Fibroblast of lung (primary cell): ENCODE data around the gene MUS81. TPM values are rescaled to one million over a fixed set of nuclear protein-coding genes. Genes with fewer than 3 reads are reported as not detected.

ENCODE experiments used
- DNase-seq, 2 donors: peaks; one replicate each; pipeline versions ENCODE4 v3.0.0 to v3.0.0-alpha.2; 2010; ENCODE audit warnings: low read depth in 2 of 2
- H2AFZ ChIP-seq: 2 replicates; pipeline ENCODE4 v1.5.1; 2012; ENCODE audit warnings: low read length, control low read depth, inconsistent platforms
- H3K27ac ChIP-seq: 2 replicates; pipeline ENCODE4 v1.5.1; 2011; ENCODE audit warnings: low read length, control low read depth; ENCODE audit not compliant: insufficient read depth
- H3K27me3 ChIP-seq: 2 replicates; pipeline ENCODE4 v1.5.1; 2011; ENCODE audit warnings: mild to moderate bottlenecking, low read length; ENCODE audit not compliant: control insufficient read depth, insufficient read depth
- H3K36me3 ChIP-seq: 2 replicates; pipeline ENCODE4 v1.5.1; 2011; ENCODE audit warnings: low read length; ENCODE audit not compliant: control insufficient read depth, insufficient read depth
- H3K4me1 ChIP-seq: 2 replicates; pipeline ENCODE4 v1.5.1; 2011; ENCODE audit warnings: low read length; ENCODE audit not compliant: control insufficient read depth, insufficient read depth; ENCODE audit errors: extremely low read depth
- H3K4me2 ChIP-seq: 2 replicates; pipeline ENCODE4 v1.5.1; 2011; ENCODE audit warnings: low read length, control low read depth; ENCODE audit not compliant: insufficient read depth; ENCODE audit errors: extremely low read depth
- H3K4me3 ChIP-seq, 4 experiments: fragments of 200-600 bp in 1 of 4; sonication (generic) in 1 of 4; replicated peaks in 1 of 4; 2 replicates each; pipeline ENCODE4 v1.5.1; 2011 to 2016; ENCODE audit warnings: low read length in 4 of 4, low read depth in 3 of 4, mild to moderate bottlenecking in 3 of 4, control low read depth in 2 of 4, inconsistent platforms in 1 of 4, mixed read lengths in 1 of 4; ENCODE audit not compliant: insufficient read depth in 1 of 4; ENCODE audit errors: control extremely low read depth in 1 of 4
- H3K79me2 ChIP-seq: 2 replicates; pipeline ENCODE4 v1.5.1; 2012; ENCODE audit warnings: mild to moderate bottlenecking, low read length, inconsistent platforms; ENCODE audit not compliant: control insufficient read depth, insufficient read depth
- H3K9ac ChIP-seq: 2 replicates; pipeline ENCODE4 v1.5.1; 2011; ENCODE audit warnings: mild to moderate bottlenecking, low read length, control low read depth; ENCODE audit not compliant: insufficient read depth
- H3K9me3 ChIP-seq: 2 replicates; pipeline ENCODE4 v1.5.1; 2012; ENCODE audit warnings: low read depth, low read length; ENCODE audit not compliant: control insufficient read depth, insufficient read depth
- H4K20me1 ChIP-seq: 2 replicates; pipeline ENCODE4 v1.5.1; 2011; ENCODE audit warnings: low read length; ENCODE audit not compliant: control insufficient read depth, insufficient read depth; ENCODE audit errors: extremely low read depth
- CTCF ChIP-seq, 2 donors: IDR thresholded peaks in 1 of 2; conservative IDR thresholded peaks in 1 of 2; 1 replicate in 1 of 2; 2 replicates in 1 of 2; pipeline ENCODE4 v1.5.1; 2011 to 2012; ENCODE audit warnings: low read length in 2 of 2, control low read depth in 1 of 2, inconsistent platforms in 1 of 2, low read depth in 1 of 2, mild to moderate bottlenecking in 1 of 2
- EZH2 ChIP-seq: IDR thresholded peaks from 2 replicates; pipeline ENCODE4 v1.5.1; 2012; ENCODE audit warnings: low read length, control low read depth, mild to moderate bottlenecking; ENCODE audit errors: missing control alignments
- polyA plus RNA-seq, 2 donors: library from polyadenylated mRNA; depleted of rRNA in 1 of 2; stranded (reverse) in 1 of 2; unstranded in 1 of 2; fragments of >200 nt; gene quantifications; 2 replicates each; pipeline ENCODE4 v1.2.1, GENCODE V29; 2011 to 2012; ENCODE audit warnings: missing spikeins in 1 of 2
- total RNA-seq: library from RNA; depleted of rRNA; stranded (reverse); fragments of >200 nt; gene quantifications from 2 replicates; pipeline ENCODE4 v1.2.1, GENCODE V29; 2014

Gene MUS81
- total and polyA plus RNA-seq, 2 donors (not counting 1 experiment from before 2014, with no cell fraction given): 23.6 to 56.8 TPM

- Histone ChIP-seq H3K27me3 (no peaks in the 10 kb centered on the region), H3K36me3 (no peaks in the 10 kb centered on the region), H3K9me3 (no peaks in the 10 kb centered on the region), H3K79me2 (no peaks in the 10 kb centered on the region), H3K9ac (no peak overlapping the region), H4K20me1 (no peaks in the 10 kb centered on the region), H3K4me1 (no peaks in the 10 kb centered on the region), H3K4me2 (no peak overlapping the region), H2AFZ (no peak overlapping the region), H3K27ac (no peak overlapping the region), H3K4me3 (no peak overlapping the region)
- DNase-seq: no peak
- TF ChIP-seq CTCF (conservative IDR thresholded peaks at IDR 0.05 in 1 of 2, IDR thresholded peaks at IDR 0.05 in 1 of 2; ENCODE audit: low read depth in 1 of 2, low read length in 2 of 2): no peak
- no peak for TF ChIP-seq EZH2
These were observed 45.9 kb upstream of the MUS81 start for GRCh38 chr11:65814131-65814985.

- Histone ChIP-seq H4K20me1 (no peaks in the 10 kb centered on the region), H3K27ac (no peak overlapping the region), H2AFZ (no peak overlapping the region), H3K4me3 (no peak overlapping the region), H3K4me2 (no peak overlapping the region), H3K36me3 (no peaks in the 10 kb centered on the region), H3K9ac (no peak overlapping the region), H3K4me1 (no peaks in the 10 kb centered on the region), H3K79me2 (no peaks in the 10 kb centered on the region), H3K27me3 (no peaks in the 10 kb centered on the region), H3K9me3 (no peaks in the 10 kb centered on the region)
- DNase-seq: no peak
- no peak for TF ChIP-seq EZH2
- no peak for TF ChIP-seq CTCF (conservative IDR thresholded peaks at IDR 0.05 in 1 of 2, IDR thresholded peaks at IDR 0.05 in 1 of 2; ENCODE audit: low read depth in 1 of 2, low read length in 2 of 2)
These were observed 45.2 kb upstream of the MUS81 start for GRCh38 chr11:65814986-65815565.

- no peaks in the 10 kb centered on the region for H3K36me3 ChIP-seq
- H3K9me3 ChIP-seq: no peaks in the 10 kb centered on the region
- H4K20me1 ChIP-seq: no peaks in the 10 kb centered on the region
- no peak for DNase-seq
- no peak overlapping the region for H3K9ac ChIP-seq
- peak overlapping the region in 1 of 4 experiments; percentile 65 for H3K4me3 ChIP-seq
- H3K79me2 ChIP-seq: no peaks in the 10 kb centered on the region
- TF ChIP-seq CTCF (conservative IDR thresholded peaks at IDR 0.05 in 1 of 2, IDR thresholded peaks at IDR 0.05 in 1 of 2; ENCODE audit: low read depth in 1 of 2, low read length in 2 of 2) (no peak), EZH2 (no peak)
- no peaks in the 10 kb centered on the region for H3K27me3 ChIP-seq
- no peaks in the 10 kb centered on the region for H3K4me1 ChIP-seq
- no peak overlapping the region for H3K4me2 ChIP-seq
- H3K27ac ChIP-seq: no peak overlapping the region
- no peak overlapping the region for H2AFZ ChIP-seq
These were observed 43.5 kb upstream of the MUS81 start for GRCh38 chr11:65816696-65817095.
